ENCODE data around the gene F3.

The F3 gene

DNA sequence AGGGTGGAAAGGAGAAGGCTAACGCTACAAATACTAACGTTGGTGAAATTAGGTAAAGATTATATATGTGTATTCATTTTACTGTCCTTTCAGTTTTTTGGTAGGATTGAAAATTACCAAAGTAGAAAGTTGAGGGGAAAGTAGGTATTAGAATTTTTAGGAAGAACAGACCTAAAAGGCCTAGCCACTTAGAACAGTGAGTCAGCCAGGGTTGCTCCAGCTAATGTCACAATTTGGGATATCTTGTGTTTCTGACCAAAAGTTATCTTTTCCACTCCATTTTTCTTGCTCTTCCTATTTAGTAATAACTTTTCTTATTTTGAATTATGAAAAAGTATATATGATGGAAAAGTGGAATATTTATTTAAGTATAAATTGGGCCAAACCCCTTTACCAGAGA is 40.1 kb downstream of the F3 start:
- Histone ChIP-seq H3K4me1 (peaks cover 4% of the 10 kb centered on the region; the same call in 1 of the 2 replicates), H3K4me3 (no peak overlapping the region), H3K27me3 (ENCODE audit: low read depth) (no peaks in the 10 kb centered on the region), H3K9me3 (no peaks in the 10 kb centered on the region), H3K36me3 (replicated peaks) (peaks cover 7% of the 10 kb centered on the region; the same call in 1 of the 2 replicates)
- DNase-seq (ENCODE audit: low spot score in 2 of 2): no peak
- in situ Hi-C loops (cut with MboI; ENCODE audit: low sequenced_read_pairs): no loop called here

DNA sequence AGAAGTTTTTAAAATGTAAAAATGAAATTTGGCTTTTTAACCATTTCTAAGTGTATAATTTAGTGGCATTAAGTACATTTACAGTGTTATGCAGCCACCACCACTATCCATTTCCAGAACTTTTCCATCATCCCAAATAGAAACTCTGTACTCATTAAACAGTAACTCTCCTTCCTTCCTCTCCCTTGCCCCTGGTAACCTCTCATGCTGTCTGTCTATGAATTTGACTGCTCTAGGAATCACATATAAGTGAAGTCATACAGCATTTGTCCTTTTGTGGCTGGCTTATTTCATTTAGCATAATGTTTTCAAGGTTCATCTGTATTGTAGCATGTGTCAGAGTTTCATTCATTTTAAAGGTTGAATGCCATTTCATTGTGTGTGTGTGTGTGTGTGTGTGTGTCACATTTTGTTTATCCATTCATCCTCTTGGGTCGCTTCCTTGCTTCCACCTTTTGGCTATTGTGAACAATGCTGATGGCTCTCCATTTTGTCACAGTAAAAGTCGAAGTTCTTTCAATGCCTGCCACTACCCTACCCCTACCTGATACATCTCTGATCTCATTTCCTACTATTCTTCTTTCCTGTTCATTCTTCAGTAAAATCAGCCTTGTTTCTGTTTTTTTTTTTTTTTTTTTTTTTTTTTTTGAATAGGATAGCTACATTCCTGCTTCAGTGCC is 45.3 kb downstream of the F3 start:
- Histone ChIP-seq H3K27me3 (ENCODE audit: low read depth) (no peaks in the 10 kb centered on the region), H3K4me3 (no peak overlapping the region), H3K9me3 (no peaks in the 10 kb centered on the region), H3K36me3 (replicated peaks) (no peaks in the 10 kb centered on the region; the same call in 1 of the 2 replicates), H3K4me1 (peaks cover 4% of the 10 kb centered on the region; the same call in 1 of the 2 replicates)
- in situ Hi-C loops (cut with MboI; ENCODE audit: low sequenced_read_pairs): no loop called here
- no peak for DNase-seq (ENCODE audit: low spot score in 2 of 2)

DNA sequence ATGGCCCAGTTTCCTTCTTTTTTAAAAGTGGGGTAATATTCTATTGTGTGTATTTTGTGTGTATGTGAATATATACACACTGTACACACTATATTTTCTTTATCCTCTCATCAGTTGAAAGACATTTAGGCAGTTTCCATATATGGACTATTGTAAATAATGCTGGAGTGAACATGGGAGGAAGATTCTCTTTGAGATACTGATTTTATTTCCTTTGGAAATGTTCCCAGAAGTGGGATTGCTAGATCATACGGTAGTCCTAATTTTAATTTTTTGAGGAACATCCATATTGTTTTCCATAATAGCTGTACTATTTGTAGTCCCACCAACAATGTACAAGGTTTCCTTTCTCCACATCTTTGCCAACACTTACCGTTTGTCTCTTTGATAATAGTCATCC is 51.0 kb downstream of the F3 start:
- Histone ChIP-seq H3K36me3 (replicated peaks) (no peaks in the 10 kb centered on the region; the same call in 1 of the 2 replicates), H3K27me3 (ENCODE audit: low read depth) (no peaks in the 10 kb centered on the region), H3K9me3 (no peaks in the 10 kb centered on the region), H3K4me3 (no peak overlapping the region), H3K4me1 (0 out of 2 replicates have a peak, but pooled peaks cover 4% of the 10 kb centered on the region)
- in situ Hi-C loops (cut with MboI; ENCODE audit: low sequenced_read_pairs): no loop called here
- no peak for DNase-seq (ENCODE audit: low spot score in 2 of 2)

DNA sequence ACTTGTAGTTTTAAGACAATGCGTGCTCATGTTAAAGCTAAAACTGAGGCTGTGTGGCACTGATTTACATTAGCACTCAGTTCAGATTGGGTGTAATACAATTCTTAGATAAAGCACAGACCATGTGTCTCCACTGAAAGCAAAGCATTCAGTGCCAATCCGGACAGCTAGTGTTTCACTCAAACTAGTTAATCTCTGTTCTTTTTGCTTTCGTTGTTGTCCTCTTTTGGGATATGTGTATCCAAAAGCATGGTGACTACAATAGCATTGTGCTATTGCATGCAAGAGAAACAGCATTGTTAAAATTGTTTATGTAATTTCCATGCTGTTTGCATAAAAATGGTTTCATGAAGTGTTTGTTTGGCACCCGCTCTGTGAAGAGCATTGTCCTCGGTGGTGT is 54.6 kb downstream of the F3 start:
- in situ Hi-C loops (cut with MboI; ENCODE audit: low sequenced_read_pairs): no loop called here
- no peaks in the 10 kb centered on the region for H3K27me3 ChIP-seq (ENCODE audit: low read depth)
- H3K4me1 ChIP-seq: 0 out of 2 replicates have a peak, but pooled peaks cover 4% of the 10 kb centered on the region
- H3K36me3 ChIP-seq (replicated peaks): peaks cover 2% of the 10 kb centered on the region; the same call in 1 of the 2 replicates
- no peak overlapping the region for H3K4me3 ChIP-seq
- H3K9me3 ChIP-seq: no peaks in the 10 kb centered on the region
- no peak for DNase-seq (ENCODE audit: low spot score in 2 of 2)

DNA sequence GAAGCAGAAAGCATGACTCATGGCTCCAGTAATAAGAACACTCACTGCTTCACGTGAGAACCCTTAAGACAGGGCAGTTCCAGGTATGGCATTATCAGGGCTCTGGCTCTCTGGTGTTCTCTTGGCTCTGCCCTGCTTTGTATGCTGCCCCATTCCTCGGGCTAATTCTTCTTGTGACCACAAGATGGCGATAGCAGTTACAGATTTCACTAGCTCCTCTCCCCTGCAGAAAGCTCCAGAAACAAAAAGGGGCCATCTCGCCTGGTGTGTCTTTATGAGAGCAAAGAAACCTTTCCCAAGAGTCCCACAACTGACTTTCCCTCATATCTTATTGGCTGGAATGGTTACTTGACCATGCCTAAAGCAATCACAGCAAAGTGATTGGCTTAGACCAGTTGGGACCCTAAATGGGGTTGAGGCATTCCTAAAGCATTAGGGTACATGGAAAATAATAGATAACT is 60.1 kb downstream of the F3 start:
- Histone ChIP-seq H3K4me1 (no peaks in the 10 kb centered on the region; the same call in 1 of the 2 replicates), H3K9me3 (no peaks in the 10 kb centered on the region), H3K4me3 (no peak overlapping the region), H3K27me3 (ENCODE audit: low read depth) (no peaks in the 10 kb centered on the region), H3K36me3 (replicated peaks) (peaks cover 2% of the 10 kb centered on the region; the same call in 1 of the 2 replicates)
- in situ Hi-C loops (cut with MboI; ENCODE audit: low sequenced_read_pairs): no loop called here
- peak; percentile 60 to 80 for DNase-seq (ENCODE audit: low spot score in 2 of 2)

DNA sequence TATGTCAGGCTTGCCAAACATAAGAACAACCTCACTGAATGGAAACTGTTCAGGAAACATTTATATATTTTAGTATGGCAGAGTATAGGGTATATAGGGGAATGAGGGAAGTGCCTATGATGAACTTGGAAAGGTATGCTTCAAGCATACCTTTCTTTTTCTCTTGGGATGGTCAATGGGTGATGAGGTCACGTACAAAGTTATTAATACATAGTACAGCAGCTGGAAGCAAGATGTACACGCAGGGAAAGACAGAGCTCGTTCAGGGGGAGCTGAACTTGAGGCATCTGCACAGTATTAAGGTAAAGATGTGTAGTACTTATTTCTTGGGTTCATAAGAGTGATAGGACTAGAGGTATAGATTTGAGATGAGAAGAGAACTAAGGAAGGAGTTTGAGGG is 61.9 kb downstream of the F3 start:
- H3K4me1 ChIP-seq: no peaks in the 10 kb centered on the region; the same call in 1 of the 2 replicates
- no peak for DNase-seq (ENCODE audit: low spot score in 2 of 2)
- H3K9me3 ChIP-seq: no peaks in the 10 kb centered on the region
- H3K27me3 ChIP-seq (ENCODE audit: low read depth): no peaks in the 10 kb centered on the region
- H3K36me3 ChIP-seq (replicated peaks): peaks cover 2% of the 10 kb centered on the region; the same call in 1 of the 2 replicates
- in situ Hi-C loops (cut with MboI; ENCODE audit: low sequenced_read_pairs): no loop called here
- H3K4me3 ChIP-seq: no peak overlapping the region

All from HAP-1 (cell line).